Naive thymus-derived CD4-positive, alpha-beta T cell (primary cell): Measurements from ENCODE around the gene TRIP13. TPM values are rescaled to one million over a fixed set of nuclear protein-coding genes. Genes with fewer than 3 reads are reported as not detected.
"Not testable (repeated sequence)": the region's sequence is repeated elsewhere in the genome, so short reads cannot be mapped to it uniquely, and the experiment has no call there.

Experiments
- ATAC-seq: fragments of 150-1000 bp; cut with Tn5 transposase; 2 replicates; pipeline ENCODE4 v1.10.0; 2021; ENCODE audit warnings: mild to moderate bottlenecking, moderate library complexity
- CTCF ChIA-PET: fragments of 350-600 bp; sonication (Branson Sonifier 250); formaldehyde crosslinking; loops from one replicate; lab custom pipeline; 2021; ENCODE audit warnings: antibody characterized with exemption; lab: Charles Lee
- POLR2A ChIA-PET: fragments of 350-600 bp; sonication (Branson Sonifier 250); formaldehyde crosslinking; loops from one replicate; lab custom pipeline; 2021; ENCODE audit warnings: antibody characterized with exemption, inconsistent platforms; lab: Charles Lee
- DNase-seq, 9 donors: peaks; one replicate each; pipeline versions ENCODE4 v3.0.0 to v3.0.0-alpha.2; 2020 to 2022; ENCODE audit warnings: mixed read lengths in 1 of 9
- H3K27ac ChIP-seq: one replicate; pipeline ENCODE4 v1.7.0; 2013; ENCODE audit warnings: mild to moderate bottlenecking, low read depth, low read length, moderate library complexity
- H3K27me3 ChIP-seq, 2 donors: one replicate each; pipeline ENCODE4 v1.7.0; 2013; ENCODE audit warnings: low read length in 2 of 2, mild to moderate bottlenecking in 2 of 2, moderate library complexity in 2 of 2; ENCODE audit not compliant: control insufficient read depth in 2 of 2, insufficient read depth in 2 of 2
- H3K36me3 ChIP-seq, 3 experiments: 1 replicate in 2 of 3; 2 replicates in 1 of 3; pipeline ENCODE4 v1.7.0; 2013; ENCODE audit warnings: low read length in 3 of 3, mild to moderate bottlenecking in 3 of 3, moderate library complexity in 1 of 3; ENCODE audit not compliant: insufficient read depth in 3 of 3, control insufficient read depth in 2 of 3
- H3K4me1 ChIP-seq, 2 donors: one replicate each; pipeline ENCODE4 v1.7.0; 2013; ENCODE audit warnings: low read length in 2 of 2, mild to moderate bottlenecking in 2 of 2, moderate library complexity in 1 of 2; ENCODE audit not compliant: control insufficient read depth in 2 of 2, insufficient read depth in 2 of 2
- H3K4me3 ChIP-seq: 2 replicates; pipeline ENCODE4 v1.7.0; 2013; ENCODE audit warnings: mild to moderate bottlenecking, low read length
- H3K9me3 ChIP-seq, 3 experiments: 1 replicate in 2 of 3; 2 replicates in 1 of 3; pipeline ENCODE4 v1.7.0; 2013; ENCODE audit warnings: low read length in 3 of 3; ENCODE audit not compliant: control insufficient read depth in 2 of 3
- H3K27ac Mint-ChIP-seq, 9 donors: one replicate each; pipeline ENCODE4 v1.8.0; 2020 to 2022; ENCODE audit warnings: mixed read lengths in 9 of 9, mild to moderate bottlenecking in 8 of 9, moderate library complexity in 5 of 9, inconsistent platforms in 2 of 9
- H3K27me3 Mint-ChIP-seq, 5 donors: one replicate each; pipeline ENCODE4 v1.8.0; 2021 to 2022; ENCODE audit warnings: mixed read lengths in 5 of 5, mild to moderate bottlenecking in 1 of 5
- H3K36me3 Mint-ChIP-seq, 5 donors: one replicate each; pipeline ENCODE4 v1.8.0; 2020 to 2022; ENCODE audit warnings: mixed read lengths in 5 of 5, mild to moderate bottlenecking in 3 of 5, inconsistent platforms in 1 of 5
- H3K4me1 Mint-ChIP-seq, 7 donors: one replicate each; pipeline ENCODE4 v1.8.0; 2020 to 2022; ENCODE audit warnings: mixed read lengths in 7 of 7, mild to moderate bottlenecking in 3 of 7, inconsistent platforms in 1 of 7
- H3K4me3 Mint-ChIP-seq, 10 donors: one replicate each; pipeline ENCODE4 v1.8.0; 2020 to 2022; ENCODE audit warnings: mild to moderate bottlenecking in 10 of 10, mixed read lengths in 10 of 10, moderate library complexity in 6 of 10, inconsistent platforms in 2 of 10
- H3K9me3 Mint-ChIP-seq, 11 donors: one replicate each; pipeline ENCODE4 v1.8.0; 2020 to 2022; ENCODE audit warnings: mixed read lengths in 11 of 11, mild to moderate bottlenecking in 4 of 11, inconsistent platforms in 1 of 11, moderate library complexity in 1 of 11
- intact Hi-C, 2 donors: fragments of 100-400 bp; cut with micrococcal nuclease; formaldehyde crosslinking; loops; one replicate each; pipeline ENCODE4 v1.15.1; 2023
- polyA plus RNA-seq, 2 donors: library from polyadenylated mRNA; unstranded; fragments of 300-500 nt; fragmentation: Illumina TruSeq; gene quantifications; one replicate each; pipeline ENCODE4 v1.2.3, GENCODE V29; 2021
- total RNA-seq, 6 experiments: library from RNA in 5 of 6; stranded (reverse) in 5 of 6; gene quantifications; 1 replicate in 5 of 6; 2 replicates in 1 of 6; pipeline ENCODE4 v1.2.3 and lab custom pipeline; 2021 to 2026

Gene TRIP13
- total and polyA plus RNA-seq, 7 experiments from 2014 or later, result 0.39 to 23.5 (median 0.57) TPM; not detected in 1

GRCh38 chr5:932151-932627 lies 39.5 kb downstream of the TRIP13 start:
- Histone ChIP-seq H3K4me1 (no peaks in the 10 kb centered on the region), H3K36me3 (no peaks in the 10 kb centered on the region), H3K9me3 (no peaks in the 10 kb centered on the region), H3K27ac (no peak overlapping the region), H3K27me3 (no peaks in the 10 kb centered on the region), H3K4me3 (no peak overlapping the region)
- ATAC-seq, result no peak
- CTCF ChIA-PET, result interaction anchor here (1.5 kb wide), 1 partner anchor 208 kb away, joined by 5 read pairs; no protein-coding TSS in a partner anchor
- peaks cover 0 to 11% (median 5%) of the 10 kb centered on the region in 7 donors for H3K4me1 Mint-ChIP-seq
- POLR2A ChIA-PET, result no interaction called here
- H3K27ac Mint-ChIP-seq, result no peak overlapping the region
- intact Hi-C loops, result no loop called here
- DNase-seq, result no peak
- H3K4me3 Mint-ChIP-seq, result no peak overlapping the region
- H3K36me3 Mint-ChIP-seq, result no peaks in the 10 kb centered on the region
- peaks cover 10 to 33% (median 14%) of the 10 kb centered on the region in 5 donors for H3K27me3 Mint-ChIP-seq
- no peaks in the 10 kb centered on the region for H3K9me3 Mint-ChIP-seq

GRCh38 chr5:932628-933250 lies 40.1 kb downstream of the TRIP13 start:
- Histone ChIP-seq H3K27me3 (no peaks in the 10 kb centered on the region), H3K36me3 (no peaks in the 10 kb centered on the region), H3K4me1 (no peaks in the 10 kb centered on the region), H3K9me3 (no peaks in the 10 kb centered on the region), H3K4me3 (no peak overlapping the region), H3K27ac (no peak overlapping the region)
- H3K36me3 Mint-ChIP-seq, result no peaks in the 10 kb centered on the region
- POLR2A ChIA-PET, result no interaction called here
- H3K4me3 Mint-ChIP-seq, result no peak overlapping the region
- DNase-seq (no peak), ATAC-seq (no peak)
- CTCF ChIA-PET, result interaction anchor here (0.9 kb wide), 1 partner anchor 13 kb away, joined by 3 read pairs; no protein-coding TSS in a partner anchor
- intact Hi-C loops, result no loop called here
- H3K27ac Mint-ChIP-seq, result no peak overlapping the region
- H3K27me3 Mint-ChIP-seq, result peaks cover 5 to 29% (median 9%) of the 10 kb centered on the region in 5 donors
- H3K9me3 Mint-ChIP-seq, result no peaks in the 10 kb centered on the region
- H3K4me1 Mint-ChIP-seq, result peaks cover 0 to 11% (median 2%) of the 10 kb centered on the region in 7 donors

DNA sequence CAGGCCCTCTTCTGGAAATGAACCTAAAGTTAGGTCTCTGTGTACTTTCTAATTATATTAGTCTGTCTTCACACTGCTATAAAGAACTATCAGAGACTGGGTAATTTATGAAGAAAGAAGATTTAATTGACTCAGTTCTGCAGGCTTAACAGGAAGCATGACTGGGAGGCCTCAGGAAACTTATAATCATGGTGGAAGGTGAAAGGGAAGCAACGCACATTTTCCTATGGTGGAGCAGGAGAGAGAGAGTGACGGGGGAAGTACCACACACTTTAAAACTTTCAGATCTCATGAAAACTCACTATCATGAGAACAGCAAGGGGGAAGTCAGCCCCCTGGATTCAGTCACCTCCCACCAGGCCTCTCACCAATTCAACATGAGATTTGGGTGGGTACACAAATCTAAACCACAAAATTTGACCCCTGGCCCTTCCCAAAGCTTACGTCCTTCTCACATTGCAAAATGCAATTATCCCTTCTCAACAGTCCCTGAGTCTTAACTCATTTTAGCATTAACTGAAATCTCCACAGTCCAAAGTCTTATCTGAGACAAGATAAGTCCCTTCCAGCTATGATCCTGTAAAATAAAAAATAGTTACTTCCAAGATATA lies 40.7 kb downstream of the TRIP13 start:
- CTCF ChIA-PET, result interaction anchor here (0.9 to 1.6 kb wide), 3 partner anchors 10 to 207 kb away, joined by 3 to 6 read pairs (median 4); no protein-coding TSS in a partner anchor
- Mint-ChIP-seq H3K27me3 (peaks cover 0 to 23% (median 4%) of the 10 kb centered on the region in 5 donors), H3K36me3 (no peaks in the 10 kb centered on the region), H3K4me1 (peaks cover 0 to 11% (median 0%) of the 10 kb centered on the region in 7 donors), H3K4me3 (no peak overlapping the region), H3K9me3 (no peaks in the 10 kb centered on the region), H3K27ac (no peak overlapping the region)
- H3K27ac ChIP-seq, result no peak overlapping the region
- H3K4me1 ChIP-seq, result no peaks in the 10 kb centered on the region
- no peaks in the 10 kb centered on the region for H3K36me3 ChIP-seq
- no peak for ATAC-seq
- no peak overlapping the region for H3K4me3 ChIP-seq
- H3K9me3 ChIP-seq, result no peaks in the 10 kb centered on the region
- intact Hi-C loops, result no loop called here
- DNase-seq, result no peak
- no peaks in the 10 kb centered on the region for H3K27me3 ChIP-seq
- POLR2A ChIA-PET, result interaction anchor here (0.6 kb wide), 1 partner anchor 212 kb away, joined by 3 read pairs; no protein-coding TSS in a partner anchor

GRCh38 chr5:933951-934350 lies 41.3 kb downstream of the TRIP13 start:
- H3K9me3 ChIP-seq, H3K27me3 ChIP-seq, H3K36me3 ChIP-seq, H3K27ac ChIP-seq, POLR2A ChIA-PET, H3K9me3 Mint-ChIP-seq, H3K4me3 ChIP-seq, H3K36me3 Mint-ChIP-seq, ATAC-seq, H3K4me3 Mint-ChIP-seq, intact Hi-C loops, H3K4me1 ChIP-seq, H3K27ac Mint-ChIP-seq, DNase-seq: not testable (repeated sequence)
- Mint-ChIP-seq H3K4me1 (peaks cover 0 to 11% (median 0%) of the 10 kb centered on the region in 7 donors), H3K27me3 (peaks cover 0 to 17% (median 1%) of the 10 kb centered on the region in 5 donors)
- CTCF ChIA-PET, result interaction anchor here (1.3 to 1.6 kb wide), 2 partner anchors 10 to 207 kb away, joined by 4 to 6 read pairs; no protein-coding TSS in a partner anchor

- H3K36me3 Mint-ChIP-seq, H3K9me3 Mint-ChIP-seq, H3K27ac ChIP-seq, H3K27ac Mint-ChIP-seq, H3K4me1 ChIP-seq, H3K9me3 ChIP-seq, H3K36me3 ChIP-seq, DNase-seq, intact Hi-C loops, H3K4me3 Mint-ChIP-seq, H3K27me3 ChIP-seq, H3K4me3 ChIP-seq, ATAC-seq: not testable (repeated sequence)
- POLR2A ChIA-PET, result interaction anchor here (0.6 kb wide), 1 partner anchor 175 kb away, joined by 4 read pairs; no protein-coding TSS in a partner anchor
- peaks cover 0 to 11% (median 0%) of the 10 kb centered on the region in 7 donors for H3K4me1 Mint-ChIP-seq
- CTCF ChIA-PET, result interaction anchor here (1.3 to 1.6 kb wide), 2 partner anchors 11 to 206 kb away, joined by 4 to 6 read pairs; no protein-coding TSS in a partner anchor
- H3K27me3 Mint-ChIP-seq, result peaks cover 0 to 14% (median 0%) of the 10 kb centered on the region in 5 donors
These were observed 41.8 kb downstream of the TRIP13 start for GRCh38 chr5:934381-934967.

DNA sequence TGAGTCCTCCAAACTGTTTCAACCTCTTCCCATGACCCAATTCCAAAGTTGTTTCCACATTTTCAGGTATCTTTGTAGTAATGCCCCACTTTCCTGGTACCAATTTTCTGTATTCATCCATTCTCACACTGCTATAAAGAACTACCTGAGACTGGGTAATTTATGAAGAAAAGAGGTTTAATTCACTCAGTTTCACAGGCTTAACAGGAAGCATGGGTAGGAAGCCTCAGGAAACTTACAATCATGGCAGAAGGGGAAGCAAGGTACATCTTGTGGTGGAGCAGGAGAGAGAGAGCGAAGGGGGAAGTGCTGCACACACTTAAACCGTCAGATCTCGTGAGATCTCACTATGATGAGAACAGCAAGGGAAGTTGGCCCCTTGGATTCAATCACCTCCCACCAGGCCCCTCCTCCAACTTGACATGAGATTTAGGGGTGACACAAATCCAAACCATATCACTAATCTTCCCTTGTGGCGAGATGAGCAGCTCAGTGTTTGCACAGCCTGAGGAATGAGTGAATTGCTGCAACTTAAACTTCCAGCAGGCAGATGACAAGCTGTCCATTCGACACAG lies 42.9 kb downstream of the TRIP13 start:
- no peak for ATAC-seq
- CTCF ChIA-PET, result no interaction called here

More for the DNA sequence above, 42.9 kb downstream of the TRIP13 start:
- Mint-ChIP-seq H3K36me3 (no peaks in the 10 kb centered on the region), H3K27me3 (peaks cover 0 to 10% (median under 1%) of the 10 kb centered on the region in 5 donors), H3K9me3 (no peaks in the 10 kb centered on the region), H3K4me1 (peaks cover 0 to 11% (median 0%) of the 10 kb centered on the region in 7 donors), H3K4me3 (no peak overlapping the region), H3K27ac (no peak overlapping the region)
- no peaks in the 10 kb centered on the region for H3K27me3 ChIP-seq
- no peak for DNase-seq
- POLR2A ChIA-PET, result interaction anchor here (0.6 kb wide), 1 partner anchor 174 kb away, joined by 4 read pairs; no protein-coding TSS in a partner anchor
- H3K36me3 ChIP-seq, result no peaks in the 10 kb centered on the region
- H3K27ac ChIP-seq, result no peak overlapping the region
- no peaks in the 10 kb centered on the region for H3K9me3 ChIP-seq
- intact Hi-C loops, result no loop called here
- H3K4me1 ChIP-seq, result no peaks in the 10 kb centered on the region
- H3K4me3 ChIP-seq, result no peak overlapping the region
